Inflammatory macrophage (primary cell): ENCODE data around the gene UTS2R.
A peak's percentile ranks its signal among the peaks of the same experiment; 100 is the strongest.
"Not testable (repeated sequence)": the region's sequence is repeated elsewhere in the genome, so short reads cannot be mapped to it uniquely, and the experiment has no call there.

ENCODE experiments used
- DNase-seq, 2 donors: peaks; one replicate each; pipeline ENCODE4 v3.0.0-alpha.2; 2020 to 2022

Gene UTS2R

DNA sequence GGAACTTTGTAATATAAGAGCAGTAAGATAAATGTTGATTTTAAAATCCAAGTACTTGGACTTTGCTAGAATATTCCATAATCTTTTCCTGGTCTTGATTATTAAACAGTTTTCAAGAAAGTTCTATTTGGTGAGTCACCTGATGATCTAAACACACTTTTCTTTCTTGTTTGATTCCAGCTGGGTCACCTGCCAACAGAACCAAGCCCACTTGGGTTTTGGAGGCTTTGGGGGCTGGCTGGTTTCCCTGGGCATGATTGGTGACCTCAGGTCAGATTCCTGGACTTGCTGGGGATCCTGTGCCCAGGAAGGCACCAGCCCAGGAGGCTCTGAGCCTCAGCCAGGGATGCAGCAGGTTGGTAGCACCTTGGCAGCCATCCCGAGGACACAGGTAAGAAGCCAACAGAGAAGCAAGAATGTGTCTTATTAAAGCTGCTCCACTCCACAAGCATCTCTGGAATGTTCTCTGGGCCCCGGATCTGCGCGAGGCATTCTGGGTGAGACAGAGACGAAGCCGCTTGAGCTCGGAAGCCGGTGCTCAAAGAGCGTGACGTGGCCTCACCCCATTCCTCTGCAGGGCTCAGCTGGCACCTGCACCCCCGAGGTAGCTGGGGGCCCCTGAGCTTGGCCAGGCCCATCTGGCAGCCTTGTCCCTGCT, 15.7 kb upstream of the UTS2R start:
- no peak for DNase-seq

DNA sequence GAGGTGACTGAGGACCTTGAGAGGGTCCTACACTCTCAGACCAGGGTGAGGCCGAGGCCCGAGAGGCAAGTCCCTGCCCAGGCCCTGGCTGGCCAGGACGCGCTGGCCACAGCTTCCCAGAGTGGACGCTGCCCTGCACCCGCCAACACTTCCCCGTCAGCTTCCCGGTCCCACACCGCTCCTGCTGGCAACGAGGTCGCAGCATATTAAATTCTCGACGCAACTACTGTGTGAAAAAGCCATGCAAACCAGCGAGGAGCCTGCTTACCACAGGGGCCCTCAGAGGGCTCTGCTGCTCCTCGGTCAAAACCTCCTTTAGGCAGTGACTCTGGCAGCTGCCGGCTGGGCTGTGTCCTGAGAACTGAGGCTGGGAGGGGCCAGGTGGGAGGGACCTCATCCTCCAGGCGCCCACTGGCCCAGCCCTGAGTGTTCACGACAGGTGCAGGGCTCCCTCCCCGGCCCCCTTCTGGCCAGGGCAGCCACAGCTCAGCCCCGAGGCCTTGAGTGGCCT, 14.7 kb upstream of the UTS2R start:
- no peak for DNase-seq

DNA sequence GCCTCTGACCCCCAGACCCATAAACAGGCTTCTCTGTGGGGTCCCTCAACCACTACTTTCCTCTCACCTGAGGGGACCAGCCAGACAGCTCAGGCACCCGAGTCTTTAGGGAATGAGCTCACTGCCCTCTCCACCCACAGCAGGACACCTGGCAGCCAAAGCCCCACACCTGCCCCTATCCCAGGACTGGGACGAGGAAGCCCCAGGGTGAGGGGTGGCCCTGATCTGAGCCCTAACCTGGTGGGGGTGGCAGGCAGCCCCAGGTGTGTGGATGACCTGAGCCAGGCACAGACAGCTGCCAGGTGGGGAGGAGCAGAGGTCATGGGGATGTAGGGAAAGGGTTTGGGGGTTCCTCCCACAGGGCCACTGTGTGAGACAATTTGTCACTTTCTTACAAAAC, 14.2 kb upstream of the UTS2R start:
- no peak for DNase-seq

DNA sequence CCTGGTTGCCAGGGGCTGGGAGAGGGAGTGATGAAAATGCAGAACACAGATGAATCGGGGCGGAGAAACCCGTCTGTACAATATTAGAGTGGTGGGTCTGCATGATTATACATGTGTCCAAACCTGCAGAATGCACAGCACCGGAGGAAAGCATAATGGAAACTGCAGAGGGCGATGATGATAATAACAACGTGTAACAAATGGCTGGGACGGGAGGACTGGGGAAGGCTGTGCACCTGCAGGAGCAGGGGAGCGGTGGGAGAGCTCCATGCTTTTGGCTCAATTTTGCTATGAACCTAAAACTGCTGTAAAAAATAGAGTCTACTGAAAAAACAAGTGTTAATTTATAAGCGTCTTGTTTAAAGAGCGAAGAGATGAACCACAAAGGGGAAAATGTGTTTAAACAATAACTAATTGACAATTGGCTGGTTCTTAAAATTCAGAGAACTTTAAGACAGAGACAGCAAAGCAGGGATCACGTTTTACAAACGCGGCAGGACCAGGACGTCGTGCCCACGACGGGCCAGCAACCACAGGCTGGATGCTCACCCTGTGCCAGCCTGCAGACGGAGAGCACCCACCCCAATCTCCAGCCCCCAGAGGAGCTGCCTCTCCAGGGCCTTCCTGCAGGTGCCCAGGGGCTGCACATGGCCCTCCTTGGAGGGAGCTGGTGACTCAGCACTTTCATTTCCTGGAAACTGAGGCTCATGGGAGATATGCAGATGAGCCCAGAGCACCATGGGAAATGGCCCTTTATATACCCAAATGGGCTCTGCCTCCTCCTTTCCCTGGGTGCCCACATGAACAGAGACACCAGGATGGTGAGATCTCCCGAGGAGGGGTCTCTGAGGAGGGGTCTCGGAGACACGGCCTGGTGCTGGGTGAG, 12.9 kb upstream of the UTS2R start, which contains the start of gene TEX19:
Gene TEX19, plus strand, starts transcription at position 783 of the 886 bp plus-strand sequence. CDS start 2,904 bp downstream, outside the sequence.
- DNase-seq: no peak

DNA sequence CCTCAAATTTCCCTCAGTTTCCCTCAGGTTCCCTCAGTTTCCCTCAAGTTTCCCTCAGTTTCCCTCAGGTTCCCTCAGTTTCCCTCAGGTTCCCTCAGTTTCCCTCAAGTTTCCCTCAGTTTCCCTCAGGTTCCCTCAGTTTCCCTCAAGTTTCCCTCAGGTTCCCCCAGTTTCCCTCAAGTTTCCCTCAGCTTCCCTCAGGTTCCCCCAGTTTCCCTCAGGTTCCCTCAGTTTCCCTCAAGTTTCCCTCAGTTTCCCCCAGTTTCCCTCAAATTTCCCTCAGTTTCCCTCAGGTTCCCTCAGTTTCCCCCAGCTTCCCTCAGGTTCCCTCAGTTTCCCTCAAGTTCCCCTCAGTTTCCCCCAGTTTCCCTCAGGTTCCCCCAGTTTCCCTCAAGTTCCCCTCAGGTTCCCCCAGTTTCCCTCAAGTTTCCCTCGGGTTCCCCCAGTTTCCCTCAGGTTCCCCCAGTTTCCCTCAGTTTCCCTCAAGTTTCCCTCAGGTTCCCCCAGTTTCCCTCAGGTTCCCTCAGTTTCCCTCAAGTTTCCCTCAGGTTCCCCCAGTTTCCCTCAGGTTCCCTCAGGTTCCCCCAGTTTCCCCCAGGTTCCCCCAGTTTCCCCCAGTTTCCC, 12.0 kb upstream of the UTS2R start:
- not testable (repeated sequence) for DNase-seq

DNA sequence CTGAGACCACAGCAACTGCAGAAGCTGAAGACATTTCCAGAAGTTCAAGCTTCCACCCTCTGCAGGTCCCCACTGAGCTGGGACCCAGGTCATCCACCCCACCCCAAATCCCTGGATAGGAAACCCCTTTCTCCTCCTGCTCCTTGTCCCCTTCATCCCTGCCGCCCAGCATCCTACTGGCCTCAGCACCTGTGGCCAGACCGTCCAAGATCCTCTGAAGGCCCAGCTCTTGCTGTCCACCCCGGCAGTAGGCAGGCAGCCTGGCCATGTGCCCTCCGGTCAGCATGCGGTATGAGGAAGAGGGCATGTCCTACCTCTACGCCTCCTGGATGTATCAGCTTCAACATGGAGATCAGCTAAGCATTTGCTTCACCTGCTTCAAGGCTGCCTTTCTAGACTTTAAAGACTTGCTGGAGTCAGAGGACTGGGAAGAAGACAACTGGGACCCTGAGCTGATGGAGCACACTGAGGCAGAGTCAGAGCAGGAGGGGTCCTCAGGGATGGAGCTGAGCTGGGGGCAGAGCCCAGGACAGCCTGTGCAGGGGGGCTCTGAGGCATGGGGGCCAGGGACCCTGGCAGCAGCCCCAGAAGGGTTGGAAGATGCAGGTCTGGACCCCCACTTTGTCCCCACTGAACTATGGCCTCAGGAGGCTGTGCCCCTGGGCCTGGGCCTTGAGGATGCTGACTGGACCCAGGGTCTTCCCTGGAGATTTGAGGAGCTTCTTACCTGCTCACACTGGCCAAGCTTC, 9.5 kb upstream of the UTS2R start:
- DNase-seq: no peak

DNA sequence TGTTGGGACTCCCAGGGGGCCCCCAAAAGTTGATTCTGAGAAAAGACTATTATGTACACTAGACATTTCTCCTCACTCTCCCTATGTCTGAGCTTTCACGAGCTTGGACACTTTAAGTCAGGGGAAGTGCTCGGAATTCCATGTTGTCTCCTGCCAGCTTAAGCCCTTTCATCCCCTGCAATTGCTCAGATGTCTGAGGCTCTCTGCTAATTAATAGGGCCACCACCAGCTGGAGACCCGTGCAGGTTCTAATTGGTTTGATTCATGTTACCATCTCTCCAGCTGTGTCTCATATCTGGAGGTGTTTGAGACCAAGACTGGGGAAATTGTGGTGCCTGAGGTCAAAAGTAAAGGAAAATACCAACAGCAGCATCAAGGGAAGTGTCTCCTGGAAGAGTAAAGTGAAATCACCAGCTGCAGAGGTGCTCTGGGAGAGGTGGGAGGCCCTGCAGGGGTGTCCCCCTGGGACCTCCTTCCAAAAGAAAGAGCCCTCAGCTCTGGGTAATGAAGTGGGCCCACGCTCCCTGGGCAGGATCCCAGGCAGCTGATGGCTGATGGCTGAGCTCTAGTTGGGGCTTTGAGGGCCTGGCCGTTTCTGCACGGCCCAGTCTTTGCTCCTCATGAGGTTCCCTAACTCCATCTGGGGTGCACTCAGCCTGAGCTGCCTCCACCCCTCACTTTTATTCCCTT, 5.8 kb upstream of the UTS2R start:
- no peak for DNase-seq

DNA sequence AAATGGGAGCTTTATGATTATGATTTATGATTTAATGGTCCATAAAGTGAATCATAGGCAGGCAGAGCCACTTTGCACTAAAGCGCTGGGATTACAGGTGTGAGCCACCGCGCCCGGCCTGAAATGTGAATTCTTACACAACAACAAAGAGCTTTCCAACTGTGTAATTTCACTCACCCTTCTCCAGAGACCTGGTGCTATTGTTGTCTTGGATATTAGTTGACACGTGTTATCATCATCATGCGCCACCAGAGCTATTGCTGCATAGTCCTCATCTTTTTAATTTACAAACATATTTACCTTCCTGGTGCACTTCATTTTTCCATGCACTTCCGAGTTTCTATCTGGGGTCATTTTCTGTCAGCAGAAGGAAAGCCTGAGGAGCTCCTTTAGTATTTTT, 4.8 kb upstream of the UTS2R start:
- no peak for DNase-seq

DNA sequence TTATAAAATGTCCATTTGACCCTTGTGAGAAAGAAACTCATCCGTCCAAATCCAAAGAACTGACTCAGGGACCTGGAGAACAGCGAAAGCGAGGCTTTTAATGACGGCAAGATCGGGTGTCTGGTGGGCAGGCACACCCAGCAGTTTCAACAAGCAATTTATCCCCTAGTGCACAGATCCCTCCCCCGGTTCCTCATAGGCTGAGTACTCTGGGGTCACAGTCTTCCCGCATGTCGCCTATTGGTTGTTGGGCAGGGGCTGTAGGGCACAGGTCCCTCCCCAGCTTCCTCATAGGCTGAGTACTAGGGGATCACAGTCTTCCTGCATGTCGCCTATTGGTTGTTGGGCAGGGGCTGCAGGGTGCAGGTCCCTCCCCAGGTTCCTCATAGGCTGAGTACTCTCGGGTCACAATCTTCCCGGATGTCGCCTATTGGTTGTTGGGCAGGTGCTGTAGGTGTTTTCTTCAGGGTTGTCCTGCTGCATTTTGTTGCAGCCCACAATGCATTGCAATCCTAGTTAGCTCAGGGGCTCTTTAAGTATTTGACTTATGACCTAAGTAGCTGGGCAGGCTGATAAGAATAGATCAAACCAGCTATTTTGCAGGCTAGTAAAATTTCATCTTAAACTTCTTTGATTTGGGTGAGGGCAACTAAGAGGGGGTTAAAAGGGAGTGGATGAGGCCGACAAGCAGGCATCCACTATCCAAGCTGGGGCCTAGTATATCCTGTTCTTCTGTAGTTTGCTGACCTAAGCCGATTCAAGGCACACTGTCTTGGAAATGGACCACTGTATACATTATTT, 3.6 kb upstream of the UTS2R start:
- DNase-seq: no peak

DNA sequence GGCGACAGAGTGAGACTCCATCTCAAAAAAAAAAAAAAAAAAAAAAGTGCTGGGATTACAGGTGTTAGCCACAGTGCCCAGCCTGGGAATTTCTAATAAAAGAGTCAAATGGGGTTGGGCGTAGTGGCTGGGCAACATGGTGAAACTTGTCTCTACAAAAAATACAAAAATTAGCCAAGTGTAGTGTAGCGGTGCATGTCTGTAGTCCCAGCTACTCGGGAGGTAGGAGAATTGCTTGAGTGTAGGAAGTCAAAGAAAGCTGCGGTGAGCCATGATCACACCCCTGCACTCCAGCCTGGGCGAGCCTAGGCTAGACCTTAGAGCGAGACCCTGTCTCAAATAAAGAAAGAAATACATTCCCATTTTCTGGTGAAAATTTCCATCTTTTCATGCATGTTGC, 2.4 kb upstream of the UTS2R start:
- DNase-seq: no peak

DNA sequence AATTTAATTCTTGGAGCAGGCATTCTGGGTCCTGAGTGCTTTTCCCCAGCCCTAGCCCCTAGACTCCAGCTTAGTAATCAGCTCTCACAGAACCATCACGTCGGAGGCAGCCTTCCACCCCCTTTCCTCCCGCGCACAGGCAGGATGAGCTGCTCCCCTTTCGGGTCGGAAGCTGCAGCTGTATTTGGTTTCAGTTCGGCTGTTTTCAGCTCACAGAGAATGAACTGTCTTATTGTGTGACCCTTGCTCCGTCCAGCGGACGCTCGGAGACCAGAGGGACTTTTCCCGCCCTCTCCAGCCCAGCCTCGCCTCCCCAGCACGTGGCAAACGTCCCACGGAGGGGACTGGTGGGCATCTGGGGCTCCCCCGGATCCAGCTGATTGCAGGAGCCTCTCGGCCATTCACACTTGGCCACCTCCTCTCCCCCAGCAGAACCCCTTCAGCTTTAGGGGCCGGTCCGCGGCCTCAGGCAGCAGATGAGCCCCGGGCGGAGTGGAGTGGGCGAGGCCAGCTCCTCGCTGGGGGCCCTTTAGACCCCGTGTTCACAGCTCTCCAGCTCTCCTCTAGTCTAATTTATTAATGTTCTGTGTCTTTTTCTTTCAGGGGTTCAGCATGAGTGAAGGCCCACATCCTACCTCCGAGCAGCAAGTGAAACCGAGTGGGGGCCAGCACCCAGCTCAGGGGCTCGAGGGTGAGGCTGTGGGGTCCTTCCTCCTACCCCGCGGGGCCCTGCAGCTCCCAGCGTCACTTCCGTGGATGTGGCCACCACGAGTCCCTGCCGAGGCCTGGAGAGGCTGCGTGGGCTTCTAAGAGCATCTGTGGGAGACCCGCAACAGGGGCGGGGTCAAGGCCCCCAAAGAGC, 863 bp upstream of the UTS2R start:
- no peak for DNase-seq

DNA sequence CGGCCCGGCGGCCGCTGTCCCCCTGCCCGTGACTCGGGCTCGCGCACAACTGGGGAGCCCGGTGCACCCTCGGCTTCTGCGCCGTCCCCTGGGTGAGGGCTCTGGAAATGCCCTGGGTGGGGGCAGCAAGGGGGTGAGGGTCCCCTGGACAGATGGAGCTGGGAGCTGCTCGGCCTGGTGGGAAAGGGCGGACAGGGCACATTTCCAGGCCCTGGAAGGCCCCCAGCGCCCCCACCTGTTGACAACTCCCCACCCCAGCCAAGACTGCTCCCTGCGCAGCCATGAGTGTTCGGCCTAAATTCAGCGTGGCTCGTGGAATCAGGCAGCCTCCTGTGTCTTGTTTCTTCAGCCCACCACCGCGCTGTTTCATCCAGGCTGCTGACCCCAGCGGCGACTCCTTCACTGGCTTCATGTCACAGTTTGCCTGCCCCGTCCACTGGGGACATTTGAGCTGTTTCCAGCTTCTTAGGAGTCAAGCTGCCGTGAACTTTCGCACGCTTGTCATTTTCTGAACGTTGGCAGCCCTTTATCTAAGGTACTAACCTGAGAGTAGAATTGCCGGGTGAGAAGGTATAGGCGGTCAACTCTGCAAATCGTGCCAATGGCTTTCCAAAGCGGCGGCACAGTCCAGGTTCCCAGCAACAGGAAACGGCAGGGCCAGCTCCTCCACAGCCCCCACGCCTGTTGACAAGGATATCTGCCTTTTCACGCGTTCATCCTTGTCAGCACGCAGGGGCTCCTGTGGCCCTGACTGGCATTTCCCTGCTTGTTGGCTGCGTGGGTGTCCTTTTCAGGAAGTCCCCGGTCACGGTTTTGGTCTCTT, 895 bp downstream of the UTS2R start:
- DNase-seq: peak; percentile 63 to 85

DNA sequence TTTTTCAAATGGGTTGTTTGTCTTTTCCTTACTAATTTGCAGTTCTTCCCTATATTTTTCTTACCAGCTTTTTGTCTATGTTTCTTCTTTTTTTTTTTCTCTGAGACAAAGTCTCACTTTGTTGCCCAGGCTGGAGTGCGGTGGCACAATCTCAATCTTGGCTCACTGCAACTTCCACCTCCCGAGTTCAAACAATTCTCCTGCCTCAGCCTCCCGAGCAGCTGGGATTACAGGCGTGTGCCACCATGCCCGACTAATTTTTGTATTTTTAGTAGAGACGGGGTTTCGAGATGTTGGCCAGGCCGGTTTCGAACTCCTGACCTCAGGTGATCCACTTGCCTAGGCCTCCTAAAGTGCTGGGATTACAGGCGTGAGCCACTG, 1.5 kb downstream of the UTS2R start:
- not testable (repeated sequence) for DNase-seq

DNA sequence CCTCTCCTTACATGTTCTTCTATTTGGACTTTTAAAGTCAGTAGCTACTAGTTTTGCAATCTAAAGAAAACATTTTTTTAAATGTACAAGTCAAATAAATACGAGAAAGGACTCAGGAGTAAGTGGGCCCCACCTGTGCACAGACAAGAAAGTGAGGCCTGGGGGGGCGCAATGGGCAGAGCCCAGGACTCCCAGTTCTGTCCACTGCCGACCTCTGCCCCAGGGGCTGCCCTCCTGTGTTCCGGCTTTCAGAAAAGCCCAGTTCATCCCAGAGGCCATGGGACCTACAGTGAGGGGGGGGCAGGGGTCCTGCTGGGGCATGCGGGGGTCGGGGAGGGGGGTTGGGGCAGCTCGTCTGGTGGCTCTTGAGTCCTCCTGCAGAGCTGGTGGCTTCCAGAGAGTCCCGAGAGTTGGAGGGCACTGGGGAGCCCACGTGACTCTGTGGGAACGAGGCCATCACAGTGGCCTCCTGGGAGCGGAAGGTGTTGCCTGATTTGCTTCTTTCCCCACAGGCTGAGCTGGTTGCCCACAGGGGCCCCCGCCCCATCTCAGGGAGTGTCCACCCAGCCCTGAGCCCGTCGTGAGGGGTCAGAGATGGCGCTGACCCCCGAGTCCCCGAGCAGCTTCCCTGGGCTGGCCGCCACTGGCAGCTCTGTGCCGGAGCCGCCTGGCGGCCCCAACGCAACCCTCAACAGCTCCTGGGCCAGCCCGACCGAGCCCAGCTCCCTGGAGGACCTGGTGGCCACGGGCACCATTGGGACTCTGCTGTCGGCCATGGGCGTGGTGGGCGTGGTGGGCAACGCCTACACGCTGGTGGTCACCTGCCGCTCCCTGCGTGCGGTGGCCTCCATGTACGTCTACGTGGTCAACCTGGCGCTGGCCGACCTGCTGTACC, 2.4 kb downstream of the UTS2R start:
- DNase-seq: no peak

DNA sequence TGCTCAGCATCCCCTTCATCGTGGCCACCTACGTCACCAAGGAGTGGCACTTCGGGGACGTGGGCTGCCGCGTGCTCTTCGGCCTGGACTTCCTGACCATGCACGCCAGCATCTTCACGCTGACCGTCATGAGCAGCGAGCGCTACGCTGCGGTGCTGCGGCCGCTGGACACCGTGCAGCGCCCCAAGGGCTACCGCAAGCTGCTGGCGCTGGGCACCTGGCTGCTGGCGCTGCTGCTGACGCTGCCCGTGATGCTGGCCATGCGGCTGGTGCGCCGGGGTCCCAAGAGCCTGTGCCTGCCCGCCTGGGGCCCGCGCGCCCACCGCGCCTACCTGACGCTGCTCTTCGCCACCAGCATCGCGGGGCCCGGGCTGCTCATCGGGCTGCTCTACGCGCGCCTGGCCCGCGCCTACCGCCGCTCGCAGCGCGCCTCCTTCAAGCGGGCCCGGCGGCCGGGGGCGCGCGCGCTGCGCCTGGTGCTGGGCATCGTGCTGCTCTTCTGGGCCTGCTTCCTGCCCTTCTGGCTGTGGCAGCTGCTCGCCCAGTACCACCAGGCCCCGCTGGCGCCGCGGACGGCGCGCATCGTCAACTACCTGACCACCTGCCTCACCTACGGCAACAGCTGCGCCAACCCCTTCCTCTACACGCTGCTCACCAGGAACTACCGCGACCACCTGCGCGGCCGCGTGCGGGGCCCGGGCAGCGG, 3.2 kb downstream of the UTS2R start:
- DNase-seq: no peak

DNA sequence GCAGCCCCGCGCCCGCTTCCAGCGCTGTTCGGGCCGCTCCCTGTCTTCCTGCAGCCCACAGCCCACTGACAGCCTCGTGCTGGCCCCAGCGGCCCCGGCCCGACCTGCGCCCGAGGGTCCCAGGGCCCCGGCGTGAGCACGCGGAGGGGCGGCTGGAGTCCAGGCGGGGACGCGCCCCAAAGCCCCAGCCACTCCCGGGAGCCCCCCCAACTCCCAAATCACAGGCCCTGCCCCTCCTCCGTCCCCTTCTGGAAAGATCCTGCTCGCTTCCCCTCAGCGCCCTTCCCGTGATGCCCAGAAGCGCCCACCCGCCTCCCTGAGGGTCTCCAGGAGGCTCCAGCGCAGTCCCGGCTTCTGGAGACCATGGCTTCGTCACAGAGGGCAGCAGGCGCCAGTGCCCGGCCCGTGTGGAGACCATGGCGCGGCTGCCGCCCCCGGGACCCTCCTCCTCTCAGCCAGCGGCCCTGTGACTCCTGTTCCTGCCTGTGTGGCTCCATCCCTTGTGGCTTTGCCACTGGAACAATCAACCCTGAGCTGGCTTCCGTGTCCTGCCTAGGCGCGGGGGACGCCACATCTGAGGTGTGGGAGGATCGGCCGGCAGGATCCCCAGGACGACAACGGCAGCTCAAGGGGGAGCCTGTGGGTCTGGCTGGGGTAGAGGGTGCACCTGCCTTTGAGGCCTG, 3.9 kb downstream of the UTS2R start:
- no peak for DNase-seq
